Measurements from ENCODE around the gene ATP5PO.

Gene ATP5PO

DNA sequence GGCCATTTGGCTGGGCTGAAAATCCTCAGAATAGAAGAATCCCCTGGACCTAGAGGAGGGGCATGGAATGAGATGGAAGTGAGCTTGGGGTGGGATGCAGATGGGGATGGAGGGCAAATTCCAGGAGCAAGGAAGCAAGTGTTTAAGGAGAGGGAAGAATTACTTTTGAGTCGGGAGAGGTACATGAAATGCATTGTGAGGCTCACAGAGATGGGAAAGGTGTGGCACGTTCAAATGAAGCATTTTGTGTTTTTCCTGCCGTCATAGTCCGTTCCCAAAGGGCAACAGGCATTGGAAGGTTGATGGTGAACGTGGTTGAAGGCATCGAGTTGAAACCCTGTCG is 30.5 kb downstream of the ATP5PO start:
- no peak for DNase-seq (ENCODE audit: extremely low read depth, low read depth)

GRCh38 chr21:33884376-33885171 is 31.0 kb downstream of the ATP5PO start:
- TF ChIP-seq, protein P1, sequence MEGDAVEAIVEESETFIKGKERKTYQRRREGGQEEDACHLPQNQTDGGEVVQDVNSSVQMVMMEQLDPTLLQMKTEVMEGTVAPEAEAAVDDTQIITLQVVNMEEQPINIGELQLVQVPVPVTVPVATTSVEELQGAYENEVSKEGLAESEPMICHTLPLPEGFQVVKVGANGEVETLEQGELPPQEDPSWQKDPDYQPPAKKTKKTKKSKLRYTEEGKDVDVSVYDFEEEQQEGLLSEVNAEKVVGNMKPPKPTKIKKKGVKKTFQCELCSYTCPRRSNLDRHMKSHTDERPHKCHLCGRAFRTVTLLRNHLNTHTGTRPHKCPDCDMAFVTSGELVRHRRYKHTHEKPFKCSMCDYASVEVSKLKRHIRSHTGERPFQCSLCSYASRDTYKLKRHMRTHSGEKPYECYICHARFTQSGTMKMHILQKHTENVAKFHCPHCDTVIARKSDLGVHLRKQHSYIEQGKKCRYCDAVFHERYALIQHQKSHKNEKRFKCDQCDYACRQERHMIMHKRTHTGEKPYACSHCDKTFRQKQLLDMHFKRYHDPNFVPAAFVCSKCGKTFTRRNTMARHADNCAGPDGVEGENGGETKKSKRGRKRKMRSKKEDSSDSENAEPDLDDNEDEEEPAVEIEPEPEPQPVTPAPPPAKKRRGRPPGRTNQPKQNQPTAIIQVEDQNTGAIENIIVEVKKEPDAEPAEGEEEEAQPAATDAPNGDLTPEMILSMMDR (IDR thresholded peaks at IDR 0.05; ENCODE audit: low read depth, low read length) = no peak
- DNase-seq (ENCODE audit: extremely low read depth, low read depth) = peak; percentile 75

More for the DNA sequence above, 30.5 kb downstream of the ATP5PO start:
- TF ChIP-seq, protein P1 (IDR thresholded peaks at IDR 0.05; ENCODE audit: low read depth, low read length) = no peak

DNA sequence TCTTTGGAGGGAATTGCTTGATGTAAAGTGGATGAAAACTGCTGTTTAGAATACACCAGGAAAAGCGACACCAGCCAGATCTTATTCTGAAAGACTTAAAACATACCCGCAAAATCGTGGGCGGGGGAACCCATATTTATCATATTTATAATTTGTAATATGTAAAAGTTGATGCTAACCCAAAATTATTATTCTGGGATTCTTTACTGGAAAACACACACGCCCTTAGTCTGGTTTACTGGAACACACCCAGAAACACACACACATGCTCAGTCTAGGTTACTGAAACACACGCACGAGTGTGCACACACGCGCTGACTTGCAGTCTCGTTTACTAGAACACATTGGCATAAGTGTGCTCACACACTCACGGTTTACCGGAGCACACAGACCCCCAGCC is 32.5 kb downstream of the ATP5PO start:
- TF ChIP-seq, protein P1 (IDR thresholded peaks at IDR 0.05; ENCODE audit: low read depth, low read length) = no peak
- DNase-seq (ENCODE audit: extremely low read depth, low read depth) = no peak

DNA sequence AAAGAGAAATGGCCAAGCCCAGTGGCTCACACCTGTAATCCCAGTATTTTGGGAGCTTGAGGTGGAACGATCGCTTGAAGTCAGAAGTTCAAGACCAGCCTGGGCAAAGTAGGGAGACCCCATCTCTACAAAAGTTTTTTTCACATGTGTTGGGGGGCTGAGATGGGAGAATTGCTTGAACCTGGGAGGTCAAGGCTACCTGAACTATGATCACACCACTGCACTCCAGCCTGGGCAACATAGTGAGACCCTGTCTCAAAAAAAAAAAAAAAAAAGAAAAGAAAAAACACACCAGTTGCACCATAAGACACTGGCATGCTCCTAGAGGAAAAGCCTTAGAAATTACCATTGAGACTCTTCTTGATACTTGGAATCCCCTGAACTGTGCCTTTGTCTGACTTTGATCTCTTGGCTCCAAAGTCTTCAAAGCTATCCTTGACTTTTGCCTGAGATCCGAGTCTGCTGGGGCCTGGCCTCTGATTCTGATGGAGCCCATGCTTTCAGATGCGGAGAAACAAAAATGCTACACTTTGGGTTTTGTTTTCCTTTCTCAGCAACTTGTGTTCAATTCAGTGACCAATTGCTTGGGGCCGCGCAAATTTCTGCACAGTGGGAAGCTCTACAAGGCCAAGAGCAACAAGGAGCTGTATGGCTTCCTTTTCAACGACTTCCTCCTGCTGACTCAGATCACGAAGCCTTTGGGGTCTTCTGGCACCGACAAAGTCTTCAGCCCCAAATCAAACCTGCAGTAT is 33.7 kb downstream of the ATP5PO start:
- no peak for DNase-seq (ENCODE audit: extremely low read depth, low read depth)

DNA sequence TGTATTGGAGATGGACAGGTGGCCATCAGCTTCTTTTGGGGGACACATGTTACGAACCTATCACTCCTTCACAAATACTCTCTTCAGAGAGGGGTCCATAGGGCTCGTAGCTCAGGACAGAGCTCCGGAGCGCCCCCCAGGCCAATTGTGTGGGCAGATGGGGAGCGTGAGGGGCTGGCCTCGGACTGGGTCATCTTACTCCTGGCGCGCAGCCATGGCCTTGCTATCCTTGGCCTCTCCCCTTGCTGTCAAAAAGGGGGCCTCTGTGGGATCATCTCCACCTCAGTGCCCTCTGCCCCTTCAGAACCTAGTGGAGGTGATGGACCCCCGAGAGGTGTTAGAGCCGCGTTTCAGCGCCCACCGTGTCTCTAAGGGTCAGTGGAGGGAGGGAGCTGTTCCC is 35.0 kb downstream of the ATP5PO start:
- TF ChIP-seq, protein P1 (IDR thresholded peaks at IDR 0.05; ENCODE audit: low read depth, low read length) = no peak
- no peak for DNase-seq (ENCODE audit: extremely low read depth, low read depth)

More for the DNA sequence above, 33.7 kb downstream of the ATP5PO start:
- TF ChIP-seq, protein P1 (IDR thresholded peaks at IDR 0.05; ENCODE audit: low read depth, low read length) = no peak

- DNase-seq (ENCODE audit: extremely low read depth, low read depth) = no peak
- TF ChIP-seq, protein P1 (IDR thresholded peaks at IDR 0.05; ENCODE audit: low read depth, low read length) = no peak
These were observed 36.8 kb downstream of the ATP5PO start for GRCh38 chr21:33878824-33879223.

Measured in AG09319 (cell line).